HEK293 (cell line): Measurements from ENCODE around the gene FBXO28.

Experiments
- CTCF ChIA-PET: fragments of 350-600 bp; formaldehyde crosslinking; extraction: SDS; loops from one replicate; lab custom pipeline; 2021; ENCODE audit warnings: antibody characterized with exemption; lab: Yijun Ruan, JAX
- POLR2A ChIA-PET: fragments of 300-600 bp; formaldehyde crosslinking; extraction: SDS; loops from one replicate; lab custom pipeline; 2020; ENCODE audit warnings: antibody characterized with exemption, inconsistent platforms; lab: Yijun Ruan, JAX
- H3K27ac ChIP-seq: fragments of 200-500 bp; sonication (Bioruptor generic); 2 replicates; pipeline ENCODE4 v1.5.1; 2014; ENCODE audit warnings: low read depth, low read length, control low read depth, inconsistent platforms; ENCODE audit errors: extremely low read depth
- H3K36me3 ChIP-seq, 2 experiments: fragments of 200-500 bp in 1 of 2; sonication (Bioruptor generic) in 1 of 2; 1 replicate in 1 of 2; 2 replicates in 1 of 2; pipeline ENCODE4 v1.5.1; 2014 to 2017; ENCODE audit warnings: inconsistent platforms in 2 of 2, low read length in 2 of 2; ENCODE audit not compliant: control insufficient read depth in 2 of 2, insufficient read depth in 1 of 2
- H3K4me1 ChIP-seq: fragments of 200-500 bp; sonication (Bioruptor generic); 2 replicates; pipeline ENCODE4 v1.5.1; 2014; ENCODE audit warnings: mild to moderate bottlenecking, low read length, inconsistent platforms; ENCODE audit not compliant: control insufficient read depth, insufficient read depth
- H3K4me3 ChIP-seq: 2 replicates; pipeline ENCODE4 v1.5.1; 2011; ENCODE audit warnings: low read depth, mild to moderate bottlenecking, control low read depth, low read length, moderate library complexity
- H3K9me3 ChIP-seq: fragments of 200-500 bp; sonication (Bioruptor generic); 2 replicates; pipeline ENCODE4 v1.5.1; 2014; ENCODE audit warnings: low read depth, low read length, inconsistent platforms; ENCODE audit not compliant: control insufficient read depth, insufficient read depth
- GLIS2 ChIP-seq: fragments of 450-650 bp; formaldehyde crosslinking; IDR thresholded peaks from 2 replicates; pipeline ENCODE4 v1.5.1; 2016; ENCODE audit warnings: missing biosample characterization, missing genetic modification characterization
- HOXA7 ChIP-seq: sonication (generic); formaldehyde crosslinking; IDR thresholded peaks from 2 replicates; pipeline ENCODE4 v1.8.1; 2022; ENCODE audit warnings: missing genetic modification reagents, borderline replicate concordance
- IKZF3 ChIP-seq: fragments of 450-650 bp; IDR thresholded peaks from 2 replicates; pipeline ENCODE4 v1.5.0; 2018; ENCODE audit warnings: missing biosample characterization, mild to moderate bottlenecking, missing genetic modification characterization, moderate library complexity
- ZBTB17 ChIP-seq: fragments of 450-650 bp; formaldehyde crosslinking; IDR thresholded peaks from 2 replicates; pipeline ENCODE4 v1.5.1; 2016; ENCODE audit warnings: missing biosample characterization, missing genetic modification characterization
- ZBTB20 ChIP-seq: fragments of 450-650 bp; formaldehyde crosslinking; IDR thresholded peaks from 2 replicates; pipeline ENCODE4 v1.5.1; 2016; ENCODE audit warnings: missing biosample characterization, missing genetic modification characterization
- ZBTB8A ChIP-seq: fragments of 450-650 bp; formaldehyde crosslinking; IDR thresholded peaks from 2 replicates; pipeline ENCODE4 v1.5.1; 2016; ENCODE audit warnings: missing biosample characterization, missing genetic modification characterization
- ZNF121 ChIP-seq: fragments of 450-650 bp; formaldehyde crosslinking; IDR thresholded peaks from 2 replicates; pipeline ENCODE4 v1.5.1; 2016; ENCODE audit warnings: missing biosample characterization, missing genetic modification characterization
- ZNF146 ChIP-seq: fragments of 450-650 bp; formaldehyde crosslinking; IDR thresholded peaks from 2 replicates; pipeline ENCODE4 v1.5.1; 2016; ENCODE audit warnings: missing biosample characterization, missing genetic modification characterization
- ZNF211 ChIP-seq: fragments of 450-650 bp; formaldehyde crosslinking; IDR thresholded peaks from 2 replicates; pipeline ENCODE4 v1.5.1; 2016; ENCODE audit warnings: low read depth, missing biosample characterization, missing genetic modification characterization
- ZNF24 ChIP-seq: fragments of 450-650 bp; formaldehyde crosslinking; IDR thresholded peaks from 2 replicates; pipeline ENCODE4 v1.5.1; 2016; ENCODE audit warnings: missing biosample characterization, missing genetic modification characterization
- ZNF362 ChIP-seq: fragments of 450-650 bp; formaldehyde crosslinking; IDR thresholded peaks from 2 replicates; pipeline ENCODE4 v1.5.1; 2016; ENCODE audit warnings: missing biosample characterization, missing genetic modification characterization
- ZNF513 ChIP-seq: fragments of 450-650 bp; IDR thresholded peaks from 2 replicates; pipeline ENCODE4 v1.5.1; 2018; ENCODE audit warnings: missing biosample characterization, missing genetic modification characterization
- ZNF558 ChIP-seq: fragments of 450-650 bp; formaldehyde crosslinking; IDR thresholded peaks from 2 replicates; pipeline ENCODE4 v1.5.1; 2016; ENCODE audit warnings: missing biosample characterization, missing genetic modification characterization
- ZNF664 ChIP-seq: fragments of 450-650 bp; formaldehyde crosslinking; IDR thresholded peaks from 2 replicates; pipeline ENCODE4 v1.5.1; 2016; ENCODE audit warnings: missing biosample characterization, missing genetic modification characterization
- ZNF692 ChIP-seq: fragments of 450-650 bp; formaldehyde crosslinking; IDR thresholded peaks from 2 replicates; pipeline ENCODE4 v1.5.1; 2016; ENCODE audit warnings: missing biosample characterization, missing genetic modification characterization
- ZSCAN16 ChIP-seq: fragments of 450-650 bp; formaldehyde crosslinking; IDR thresholded peaks from 2 replicates; pipeline ENCODE4 v1.5.1; 2016; ENCODE audit warnings: missing biosample characterization, missing genetic modification characterization

FBXO28 gene

GRCh38 chr1:224109981-224110380 is 3.9 kb upstream of the FBXO28 start:
- no peaks in the 10 kb centered on the region for H3K9me3 ChIP-seq
- H3K4me1 ChIP-seq, result no peaks in the 10 kb centered on the region
- CTCF ChIA-PET, result interaction anchor here (0.5 to 0.7 kb wide), 2 partner anchors 11 to 41 kb away, joined by 3 to 4 read pairs; no protein-coding TSS in a partner anchor
- POLR2A ChIA-PET, result no interaction called here
- no peak overlapping the region for H3K27ac ChIP-seq
- H3K36me3 ChIP-seq, result no peaks in the 10 kb centered on the region
- no peak overlapping the region for H3K4me3 ChIP-seq
- peak; percentile 95 for TF ChIP-seq ZNF121
- no peak for TF ChIP-seq ZNF664

- TF ChIP-seq GLIS2 (tag by site-specific recombination) (no peak), ZBTB8A (peak; percentile 75), ZNF24 (tag by site-specific recombination) (0 out of 2 replicates have a peak, but pooled peaks have one; percentile 24), ZNF362 (tag by site-specific recombination) (peak; percentile 79), ZBTB17 (tag by site-specific recombination) (no peak)
- Histone ChIP-seq H3K36me3 (peaks cover 3 to 7% of the 10 kb centered on the region in 2 experiments; a peak in 2 of 3 replicates), H3K9me3 (no peaks in the 10 kb centered on the region), H3K4me1 (peaks cover 5% of the 10 kb centered on the region), H3K27ac (no peak overlapping the region), H3K4me3 (no peak overlapping the region)
- CTCF ChIA-PET, result interaction anchor here (0.6 kb wide), 1 partner anchor 358 kb away, joined by 3 read pairs; no protein-coding TSS in a partner anchor
- POLR2A ChIA-PET, result interaction anchor here (0.7 kb wide), 1 partner anchor 424 kb away, joined by 3 read pairs; no protein-coding TSS in a partner anchor
Measured at GRCh38 chr1:224113005-224113404, 906 bp upstream of the FBXO28 start.

- POLR2A ChIA-PET, result no interaction called here
- CTCF ChIA-PET, result interaction anchor here (0.6 kb wide), 1 partner anchor 359 kb away, joined by 3 read pairs; no protein-coding TSS in a partner anchor
- peaks cover 3 to 7% of the 10 kb centered on the region in 2 experiments for H3K36me3 ChIP-seq
- no peaks in the 10 kb centered on the region for H3K9me3 ChIP-seq
- H3K4me1 ChIP-seq, result peaks cover 5% of the 10 kb centered on the region
- TF ChIP-seq ZNF692 (tag by site-specific recombination) (no peak), HOXA7 (CRISPR knock-in tag) (no peak), ZSCAN16 (tag by site-specific recombination) (0 out of 2 replicates have a peak, but pooled peaks have one; percentile 10), ZNF558 (tag by site-specific recombination) (0 out of 2 replicates have a peak, but pooled peaks have one; percentile 47), ZNF513 (tag by site-specific recombination) (0 out of 2 replicates have a peak, but pooled peaks have one; percentile 28), ZNF211 (tag by site-specific recombination) (no peak)
- H3K27ac ChIP-seq, result no peak overlapping the region
- H3K4me3 ChIP-seq, result peak overlapping the region; percentile 4
Measured at GRCh38 chr1:224113545-224113917, 380 bp upstream of the FBXO28 start.

GRCh38 chr1:224114787-224115175 is 870 bp downstream of the FBXO28 start:
- peak overlapping the region; percentile 99 for H3K4me3 ChIP-seq
- ChIA-PET CTCF (interaction anchor here (0.8 to 3.9 kb wide), 14 partner anchors 8 to 810 kb away, joined by 3 to 76 read pairs (median 4); partner anchors contain the start of gene NVL), POLR2A (interaction anchor here (0.6 kb wide), 1 partner anchor 10 kb away, joined by 6 read pairs; no protein-coding TSS in a partner anchor)
- H3K36me3 ChIP-seq, result peaks cover 8 to 12% of the 10 kb centered on the region in 2 experiments
- peak overlapping the region; percentile 91 for H3K27ac ChIP-seq
- no peaks in the 10 kb centered on the region for H3K9me3 ChIP-seq
- TF ChIP-seq IKZF3, result peak; percentile 33; the same call in 1 of the 2 replicates
- TF ChIP-seq ZBTB20 (tag by site-specific recombination), result peak; percentile 31; the same call in 1 of the 2 replicates
- no peak for TF ChIP-seq ZNF146 (tag by site-specific recombination)
- peaks cover 5% of the 10 kb centered on the region for H3K4me1 ChIP-seq
